ENCODE data around the gene AQP7.
"Not testable (repeated sequence)": the region's sequence is repeated elsewhere in the genome, so short reads cannot be mapped to it uniquely, and the experiment has no call there.

Gene AQP7

DNA sequence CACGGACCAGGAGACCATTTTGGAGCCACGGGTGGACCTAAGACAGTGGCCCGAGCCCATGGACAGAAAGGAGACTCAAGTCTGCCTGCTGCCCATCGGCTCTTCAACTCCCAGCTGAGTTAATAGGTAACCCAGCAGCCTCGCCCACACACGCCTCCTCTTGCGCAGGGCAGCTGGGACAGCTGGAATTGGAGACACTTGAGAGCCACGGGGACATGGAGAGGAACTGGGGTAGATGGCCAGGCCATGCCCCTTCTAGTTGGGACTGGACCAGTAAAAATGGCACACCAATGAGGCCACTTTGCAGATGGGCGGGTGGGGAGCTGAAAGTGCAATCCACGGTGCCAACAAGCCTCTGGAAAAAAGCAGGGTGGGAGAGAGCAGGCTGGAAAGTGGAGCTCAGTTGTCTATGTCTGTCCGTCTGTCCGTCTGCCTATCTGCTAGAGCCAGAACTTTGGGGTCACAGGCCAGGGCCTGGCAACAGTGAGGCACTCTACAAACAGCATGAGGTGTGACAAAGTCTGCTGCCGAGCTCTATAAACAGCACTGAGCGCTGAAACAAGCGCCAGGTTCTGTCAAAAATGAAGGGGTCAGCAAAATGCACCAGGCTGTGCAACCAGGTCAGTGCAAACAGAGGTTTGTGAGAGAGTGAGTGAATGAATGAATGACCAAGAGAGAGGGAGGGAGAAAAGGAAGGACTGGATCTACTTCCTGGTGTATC is 7.0 kb downstream of the AQP7 start:
- not testable (repeated sequence) for DNase-seq (ENCODE audit: low read depth in 2 of 2)

DNA sequence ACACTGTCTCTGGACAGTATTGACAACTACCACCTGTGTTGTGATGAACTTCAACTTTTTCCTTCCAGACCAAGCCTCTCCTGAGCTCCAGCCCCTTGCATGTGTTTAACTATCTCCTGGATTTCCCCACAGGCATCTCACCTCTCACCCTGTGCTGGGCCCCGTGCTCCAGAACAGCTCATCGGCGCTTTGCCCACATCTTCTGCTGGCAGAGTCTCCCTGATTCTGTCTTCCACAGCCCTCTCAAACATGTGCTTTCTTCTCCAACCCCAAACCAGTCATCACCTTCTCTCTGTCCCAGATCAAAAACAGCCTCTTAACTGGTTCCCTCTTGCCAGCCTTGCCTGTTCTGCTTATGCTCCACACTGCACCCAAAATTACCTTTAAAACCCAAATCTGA is 8.4 kb downstream of the AQP7 start:
- DNase-seq (ENCODE audit: low read depth in 2 of 2): not testable (repeated sequence)

GRCh38 chr9:33393581-33393980 is 8.8 kb downstream of the AQP7 start:
- no peak for DNase-seq (ENCODE audit: low read depth in 2 of 2)

DNA sequence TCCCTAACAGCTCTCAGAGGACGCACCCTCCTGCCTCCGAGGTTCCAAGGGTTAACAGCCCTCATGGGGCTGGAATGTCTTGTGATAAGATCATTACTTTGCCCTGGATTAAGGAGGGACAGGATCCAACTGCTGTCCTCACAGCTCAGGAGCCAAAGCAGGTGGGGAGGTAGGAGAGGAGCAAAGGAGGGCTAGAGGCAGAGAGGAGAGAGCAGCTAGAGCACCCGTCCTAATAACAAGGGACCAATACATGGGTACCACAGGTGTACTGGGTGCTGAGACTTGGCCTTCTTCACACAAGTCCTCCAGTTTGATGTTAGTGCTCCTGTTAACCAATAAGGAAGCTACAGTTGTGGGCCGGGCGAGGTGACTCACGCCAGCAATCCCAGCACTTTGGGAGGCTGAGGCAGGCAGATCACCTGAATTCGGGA is 9.8 kb downstream of the AQP7 start:
- not testable (repeated sequence) for DNase-seq (ENCODE audit: low read depth in 2 of 2)

DNA sequence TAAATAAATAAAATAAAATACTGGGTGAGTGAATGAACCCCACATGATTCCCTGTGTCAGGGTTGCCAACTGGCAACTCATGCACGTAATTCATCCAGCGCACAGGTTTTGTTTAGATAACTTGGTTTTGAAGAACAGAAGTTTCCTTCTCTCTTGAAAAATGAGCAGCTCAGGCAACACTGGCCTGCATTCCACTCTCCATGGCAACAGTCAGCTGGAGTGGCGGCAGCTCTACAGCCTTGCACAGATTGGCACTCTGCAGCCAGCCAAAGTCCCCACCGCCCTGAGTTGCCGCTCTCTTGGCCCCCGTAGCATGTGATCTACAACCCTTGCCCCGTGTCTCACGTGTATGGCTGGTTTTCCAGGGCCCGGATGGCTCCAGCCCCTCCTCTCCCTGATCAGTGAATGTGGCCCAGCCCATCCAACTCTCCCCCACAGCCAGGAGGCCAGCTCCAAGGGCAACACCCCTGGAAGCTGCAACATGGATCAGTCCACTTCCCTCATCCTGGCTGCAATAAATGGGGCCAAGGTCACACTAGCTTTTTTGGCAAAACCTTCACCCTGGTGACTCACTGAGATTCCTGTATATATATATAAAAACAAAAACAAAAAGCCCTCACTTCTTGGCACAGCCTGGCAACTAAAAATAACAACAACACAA is 11.1 kb downstream of the AQP7 start:
- not testable (repeated sequence) for DNase-seq (ENCODE audit: low read depth in 2 of 2)

DNA sequence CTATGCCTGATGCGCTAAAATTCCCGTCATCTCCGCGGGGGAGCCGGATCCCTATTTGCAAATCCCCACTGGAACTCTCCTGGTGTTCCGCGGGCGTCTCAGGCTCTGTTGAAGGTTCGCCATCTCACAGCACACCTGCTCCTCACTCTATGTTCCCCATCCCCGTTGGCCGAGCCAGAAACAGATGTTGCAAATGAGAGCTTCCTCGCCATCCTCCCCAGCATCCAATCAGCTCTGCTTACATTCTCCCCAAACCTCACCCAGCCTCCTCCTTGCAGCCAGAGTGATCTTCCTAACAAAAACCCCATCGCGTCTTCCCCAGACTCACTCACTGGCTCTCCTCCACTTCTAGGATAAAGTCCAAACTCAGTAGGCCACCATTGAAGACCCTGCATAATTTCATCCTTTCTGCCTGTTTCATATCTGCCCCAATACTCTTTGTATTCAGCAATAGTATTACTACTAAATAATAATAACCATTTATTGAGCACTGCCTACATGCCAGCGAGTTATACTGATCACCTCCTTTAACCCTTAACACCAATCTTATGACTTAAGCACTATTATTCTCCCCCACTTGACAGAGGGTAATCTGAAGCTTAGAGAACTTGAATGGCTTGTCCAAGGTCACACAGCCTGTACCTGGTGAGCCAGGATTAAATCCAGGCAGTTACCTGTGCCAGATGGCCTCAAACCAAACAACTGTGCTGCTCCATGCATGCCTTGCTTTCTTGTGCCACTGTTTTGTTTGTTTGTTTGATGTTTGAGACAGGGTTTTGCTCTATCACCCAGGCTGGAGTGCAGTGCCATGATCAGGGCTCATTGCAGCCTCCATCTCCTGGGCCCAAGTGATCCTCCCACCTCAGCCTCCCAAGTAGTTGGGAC is 14.0 kb downstream of the AQP7 start:
- no peak for DNase-seq (ENCODE audit: low read depth in 2 of 2)

- DNase-seq (ENCODE audit: low read depth in 2 of 2): not testable (repeated sequence)
Observed at GRCh38 chr9:33386998-33387397, 15.4 kb downstream of the AQP7 start.

- DNase-seq (ENCODE audit: low read depth in 2 of 2): not testable (repeated sequence)
Observed at GRCh38 chr9:33386641-33386996, 15.7 kb downstream of the AQP7 start.

- DNase-seq (ENCODE audit: low read depth in 2 of 2): not testable (repeated sequence)
Observed at GRCh38 chr9:33385979-33386640, 16.3 kb downstream of the AQP7 start.

DNA sequence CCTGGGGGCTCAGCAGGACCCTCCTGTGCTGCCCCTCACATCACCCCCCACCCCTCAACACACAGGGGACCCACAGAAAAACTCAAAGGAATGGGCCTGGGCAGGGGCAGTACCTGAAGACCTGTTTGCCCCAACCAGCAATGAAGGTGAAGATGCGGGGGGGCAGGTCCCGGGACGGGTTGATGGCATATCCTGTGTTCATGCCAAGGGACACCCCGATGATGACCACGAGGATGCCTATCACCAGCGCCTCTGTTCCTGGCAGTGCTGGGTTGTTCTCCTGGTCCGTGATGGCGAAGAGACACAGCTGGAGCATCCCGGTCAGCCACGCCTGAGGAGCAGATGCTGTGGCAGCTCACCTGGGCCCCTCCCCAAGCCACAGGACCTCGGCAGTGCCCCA is 16.8 kb downstream of the AQP7 start:
- not testable (repeated sequence) for DNase-seq (ENCODE audit: low read depth in 2 of 2)

- DNase-seq (ENCODE audit: low read depth in 2 of 2): not testable (repeated sequence)
Observed at GRCh38 chr9:33383396-33383795, 19.0 kb downstream of the AQP7 start.

- not testable (repeated sequence) for DNase-seq (ENCODE audit: low read depth in 2 of 2)
Observed at GRCh38 chr9:33382397-33382796, 20.0 kb downstream of the AQP7 start.

GRCh38 chr9:33381231-33381791 is 21.1 kb downstream of the AQP7 start:
- no peak for DNase-seq (ENCODE audit: low read depth in 2 of 2)

GRCh38 chr9:33380390-33381094 is 21.8 kb downstream of the AQP7 start:
- DNase-seq (ENCODE audit: low read depth in 2 of 2): no peak

- no peak for DNase-seq (ENCODE audit: low read depth in 2 of 2)
Observed at GRCh38 chr9:33379666-33380389, 22.5 kb downstream of the AQP7 start.

DNA sequence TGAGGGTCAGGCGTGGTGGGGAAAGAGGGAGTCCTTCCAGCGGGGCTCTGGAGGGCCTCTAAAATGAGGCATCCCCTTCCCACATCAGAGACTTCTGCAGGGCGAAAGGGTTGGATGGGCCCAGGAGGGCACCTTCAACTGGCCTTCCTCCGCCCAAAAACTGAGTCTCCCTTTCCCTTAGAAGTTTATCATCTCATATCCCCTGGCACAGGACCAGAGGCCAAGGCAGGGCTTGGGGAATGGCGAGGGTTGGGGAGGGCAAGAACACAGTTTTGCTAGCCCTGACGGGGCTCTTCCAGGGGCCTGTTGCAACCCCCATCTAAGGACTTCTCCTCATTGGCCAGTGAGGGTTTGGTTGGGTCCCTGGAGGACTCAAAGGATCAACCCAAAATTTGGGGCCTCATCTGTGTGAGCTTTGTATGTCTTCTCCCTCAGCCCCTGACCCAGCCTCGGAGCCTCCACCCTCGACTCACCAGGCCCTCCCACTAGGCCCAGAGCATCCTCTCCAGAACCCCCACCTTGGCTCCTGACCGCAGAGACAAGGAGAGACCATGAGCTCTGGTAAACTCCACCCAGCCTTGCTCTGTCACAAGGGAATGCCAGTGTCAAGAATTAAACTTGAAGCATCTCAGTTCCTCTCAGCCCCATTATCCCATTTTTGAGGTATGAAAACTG is 24.1 kb downstream of the AQP7 start:
- DNase-seq (ENCODE audit: low read depth in 2 of 2): no peak

DNA sequence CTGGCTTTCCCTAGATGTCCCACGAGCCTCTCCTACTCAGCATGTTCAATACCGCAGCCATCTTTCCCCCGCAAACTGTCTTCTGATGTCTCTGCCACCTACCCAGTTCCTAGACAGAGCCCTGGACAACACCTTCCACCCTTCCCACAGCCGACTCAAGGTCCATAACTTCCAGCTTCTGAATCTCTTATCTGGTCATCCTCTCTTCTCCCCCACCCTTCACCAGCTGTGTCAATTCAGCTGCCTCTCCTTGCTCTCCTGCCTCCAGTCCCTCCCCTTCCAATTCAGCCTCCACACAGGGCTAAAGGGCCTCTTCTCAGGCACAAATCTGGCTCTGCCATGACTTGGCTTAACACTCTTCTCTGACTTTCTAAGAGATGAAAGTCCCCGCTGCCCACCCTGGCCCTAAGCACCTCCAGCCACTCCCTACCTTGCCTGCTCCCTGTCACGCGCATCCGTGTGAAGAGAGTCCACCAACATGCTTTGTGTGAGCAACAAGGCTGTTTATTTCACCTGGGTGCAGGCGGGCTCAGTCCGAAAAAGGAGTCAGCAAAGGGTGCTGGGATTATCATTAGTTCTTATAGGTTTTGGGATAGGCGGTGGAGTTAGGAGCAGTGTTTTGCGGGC is 25.2 kb downstream of the AQP7 start:
- no peak for DNase-seq (ENCODE audit: low read depth in 2 of 2)

DNA sequence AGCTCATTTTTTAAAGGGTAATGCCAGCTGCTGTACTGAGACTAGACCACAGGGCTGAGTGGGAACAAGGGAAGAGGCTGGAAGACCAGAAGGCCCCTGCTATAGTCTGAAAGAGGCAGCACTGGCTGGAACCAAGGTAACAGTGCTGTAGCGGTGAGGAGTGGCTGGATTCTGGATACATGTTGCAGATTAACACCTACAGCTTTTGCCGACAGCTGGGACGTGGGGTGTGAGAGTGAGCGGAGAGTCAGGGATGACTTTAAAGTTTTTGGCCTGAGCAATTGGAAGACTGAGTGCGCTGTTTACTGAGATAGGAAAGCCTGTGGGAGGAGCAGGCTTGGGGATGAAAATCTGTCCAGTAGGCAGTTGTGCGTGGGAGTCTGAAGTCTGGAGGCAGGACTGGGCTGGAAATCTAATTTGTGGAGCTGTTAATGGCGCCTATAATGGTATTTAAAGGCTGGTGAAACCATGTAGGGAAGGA is 26.5 kb downstream of the AQP7 start:
- no peak for DNase-seq (ENCODE audit: low read depth in 2 of 2)

GRCh38 chr9:33375238-33375840 is 27.0 kb downstream of the AQP7 start:
- no peak for DNase-seq (ENCODE audit: low read depth in 2 of 2)

All from stimulated activated CD8-positive, alpha-beta memory T cell treated with anti-CD3 and anti-CD28 coated beads, Interleukin-2, amount 100 ng/mL, for 1 hour (primary cell).